Measurements from ENCODE around the gene C2orf81. TPM values are rescaled to one million over a fixed set of nuclear protein-coding genes. Genes with fewer than 3 reads are reported as not detected.

The C2orf81 gene
- total RNA-seq, 1 donor from 2014 or later: 0.52 TPM

DNA sequence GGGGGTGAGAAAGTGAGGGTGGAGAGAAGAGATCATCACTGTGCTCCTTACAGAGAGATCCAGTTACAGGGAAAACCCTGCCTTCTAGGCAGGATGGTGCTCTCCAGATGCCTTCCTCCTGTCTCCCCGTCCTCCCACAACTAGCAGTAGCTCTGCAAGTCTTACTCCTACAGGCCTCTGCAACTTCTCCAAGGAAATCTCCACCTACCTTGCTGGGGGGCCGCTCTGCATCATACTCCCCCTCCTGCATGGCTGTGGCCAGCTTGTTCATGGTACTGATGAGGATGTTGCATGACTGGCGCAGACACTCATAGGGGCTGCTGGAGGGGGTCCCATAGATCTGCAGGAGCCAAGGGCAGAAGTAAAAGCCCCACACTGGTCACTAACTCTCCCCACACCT is 55.4 kb downstream of the C2orf81 start:
- Histone ChIP-seq H3K4me3 (ENCODE audit: low read length in 3 of 3) (no peak overlapping the region), H3K27me3 (ENCODE audit: control insufficient read depth in 3 of 3, insufficient read depth in 3 of 3, low read length in 3 of 3) (no peaks in the 10 kb centered on the region), H3K36me3 (ENCODE audit: control insufficient read depth in 3 of 3, insufficient read depth in 3 of 3, low read length in 3 of 3) (peaks cover 94 to 99% (median 98%) of the 10 kb centered on the region in 3 donors), H3K9me3 (ENCODE audit: control insufficient read depth in 3 of 3, low read length in 3 of 3) (no peaks in the 10 kb centered on the region), H3K9ac (ENCODE audit: low read depth in 1 of 3, low read length in 3 of 3) (no peak overlapping the region), H3K4me1 (ENCODE audit: control insufficient read depth in 3 of 3, insufficient read depth in 3 of 3, low read length in 3 of 3) (peaks cover 13 to 15% (median 15%) of the 10 kb centered on the region in 3 donors), H3K27ac (ENCODE audit: low read depth, low read length) (no peak overlapping the region)

DNA sequence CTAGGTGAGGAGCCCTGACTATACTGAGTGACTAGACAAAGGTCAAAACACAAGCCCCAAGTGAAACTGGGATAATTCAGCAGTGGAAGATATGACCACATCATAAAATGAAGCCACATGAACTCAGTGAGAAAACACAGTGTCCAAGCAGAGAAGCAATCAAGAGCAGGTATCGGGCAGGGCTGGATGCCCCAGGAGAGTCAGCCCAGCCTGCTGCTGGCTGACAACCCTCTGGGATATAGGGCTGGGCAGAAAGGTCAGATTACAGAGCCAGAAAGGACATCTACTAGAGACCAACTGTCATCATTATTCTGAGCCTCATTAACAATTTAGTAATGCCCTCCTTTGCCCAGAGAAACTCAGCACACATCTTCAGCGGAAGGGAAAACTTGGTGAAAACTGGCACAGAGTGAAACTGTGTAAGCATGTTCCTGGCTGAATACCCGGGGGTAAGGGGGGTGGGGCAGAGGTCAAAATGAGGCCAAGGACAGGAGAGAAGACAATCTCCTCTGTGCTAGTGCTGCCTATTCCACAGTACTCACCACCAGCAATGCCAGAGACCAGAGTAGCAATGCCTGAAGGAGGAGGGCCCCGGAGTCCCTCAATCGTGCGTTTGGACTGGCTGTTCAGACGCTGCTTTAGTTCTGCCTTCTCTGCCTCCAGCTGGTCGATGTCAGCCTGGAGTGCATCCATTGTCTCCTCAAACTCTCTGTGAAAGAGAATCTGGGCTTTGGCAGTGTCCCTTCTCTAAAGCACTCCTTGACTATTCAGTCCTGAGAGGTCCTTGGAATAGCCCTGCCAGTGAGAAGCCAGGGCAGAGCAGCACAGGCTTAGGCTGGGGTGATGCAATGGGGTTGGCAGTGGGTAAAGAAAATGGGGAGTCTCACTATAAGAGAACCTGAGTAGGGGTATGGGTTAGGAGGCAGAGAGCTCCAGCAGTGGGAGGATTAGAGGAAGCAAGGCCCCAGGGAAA is 56.6 kb downstream of the C2orf81 start:
- Histone ChIP-seq H3K36me3 (ENCODE audit: control insufficient read depth in 3 of 3, insufficient read depth in 3 of 3, low read length in 3 of 3) (peaks cover 90 to 99% (median 98%) of the 10 kb centered on the region in 3 donors), H3K9ac (ENCODE audit: low read depth in 1 of 3, low read length in 3 of 3) (peak overlapping the region in 2 of 3 donors; percentile 25 to 30), H3K4me3 (ENCODE audit: low read length in 3 of 3) (no peak overlapping the region), H3K27ac (ENCODE audit: low read depth, low read length) (no peak overlapping the region), H3K27me3 (ENCODE audit: control insufficient read depth in 3 of 3, insufficient read depth in 3 of 3, low read length in 3 of 3) (no peaks in the 10 kb centered on the region), H3K4me1 (ENCODE audit: control insufficient read depth in 3 of 3, insufficient read depth in 3 of 3, low read length in 3 of 3) (peaks cover 13 to 15% (median 15%) of the 10 kb centered on the region in 3 donors), H3K9me3 (ENCODE audit: control insufficient read depth in 3 of 3, low read length in 3 of 3) (no peaks in the 10 kb centered on the region)

Other genes starting within 250 kb of the C2orf81 start
- 48.0 TPM for gene MOB1A, start 242.7 kb downstream of the C2orf81 start, total RNA-seq
- gene MTHFD2, start 223.0 kb downstream of the C2orf81 start, total RNA-seq: 28.2 TPM
- gene SLC4A5, start 78.2 kb downstream of the C2orf81 start, total RNA-seq: 2.6 TPM
- gene DCTN1, start 41.3 kb downstream of the C2orf81 start, total RNA-seq: 73.6 TPM
- 5.7 TPM for gene WDR54, start 111 bp upstream of the C2orf81 start, total RNA-seq
- 26.6 TPM for gene RTKN, start 20.3 kb upstream of the C2orf81 start, total RNA-seq
- 12.5 TPM for gene INO80B, start 33.5 kb upstream of the C2orf81 start, total RNA-seq
- 27.1 TPM for gene WBP1, start 36.8 kb upstream of the C2orf81 start, total RNA-seq
- 35.0 TPM for gene MOGS, start 43.8 kb upstream of the C2orf81 start, total RNA-seq
- gene MRPL53, start 51.1 kb upstream of the C2orf81 start, total RNA-seq: 25.1 TPM
- 30.3 TPM for gene CCDC142, start 61.4 kb upstream of the C2orf81 start, total RNA-seq
- 4.2 TPM for gene TTC31, start 61.5 kb upstream of the C2orf81 start, total RNA-seq
- gene LBX2, start 78.0 kb upstream of the C2orf81 start, total RNA-seq: not detected
- gene PCGF1, start 86.1 kb upstream of the C2orf81 start, total RNA-seq: 6.8 TPM
- gene TLX2, start 92.8 kb upstream of the C2orf81 start, total RNA-seq: not detected
- gene DQX1, start 104.6 kb upstream of the C2orf81 start, total RNA-seq: not detected
- 57.4 TPM for gene AUP1, start 108.1 kb upstream of the C2orf81 start, total RNA-seq
- 42.3 TPM for gene HTRA2, start 108.3 kb upstream of the C2orf81 start, total RNA-seq
- 8.4 TPM for gene LOXL3, start 132.3 kb upstream of the C2orf81 start, total RNA-seq
- 12.0 TPM for gene DOK1, start 133.1 kb upstream of the C2orf81 start, total RNA-seq
- not detected for gene M1AP, start 226.7 kb upstream of the C2orf81 start, total RNA-seq
- gene SEMA4F, start 232.6 kb upstream of the C2orf81 start, total RNA-seq: 1.6 TPM

Measured in skeletal muscle tissue (tissue), 4 donors.